ENCODE results near the gene MYOZ2. TPM values are rescaled to one million over a fixed set of nuclear protein-coding genes. Genes with fewer than 3 reads are reported as not detected.
"Not testable (repeated sequence)": the region's sequence is repeated elsewhere in the genome, so short reads cannot be mapped to it uniquely, and the experiment has no call there.

The MYOZ2 gene
- total RNA-seq, 4 donors from 2014 or later, result 0.20 to 2.3 (median 0.78) TPM

GRCh38 chr4:119165767-119166166 is 30.1 kb downstream of the MYOZ2 start:
- TF ChIP-seq POLR2A (IDR thresholded peaks at IDR 0.05) (no peak), POLR2AphosphoS5 (IDR thresholded peaks at IDR 0.05) (no peak), EP300 (IDR thresholded peaks at IDR 0.05) (no peak)
- TF ChIP-seq, protein P1, sequence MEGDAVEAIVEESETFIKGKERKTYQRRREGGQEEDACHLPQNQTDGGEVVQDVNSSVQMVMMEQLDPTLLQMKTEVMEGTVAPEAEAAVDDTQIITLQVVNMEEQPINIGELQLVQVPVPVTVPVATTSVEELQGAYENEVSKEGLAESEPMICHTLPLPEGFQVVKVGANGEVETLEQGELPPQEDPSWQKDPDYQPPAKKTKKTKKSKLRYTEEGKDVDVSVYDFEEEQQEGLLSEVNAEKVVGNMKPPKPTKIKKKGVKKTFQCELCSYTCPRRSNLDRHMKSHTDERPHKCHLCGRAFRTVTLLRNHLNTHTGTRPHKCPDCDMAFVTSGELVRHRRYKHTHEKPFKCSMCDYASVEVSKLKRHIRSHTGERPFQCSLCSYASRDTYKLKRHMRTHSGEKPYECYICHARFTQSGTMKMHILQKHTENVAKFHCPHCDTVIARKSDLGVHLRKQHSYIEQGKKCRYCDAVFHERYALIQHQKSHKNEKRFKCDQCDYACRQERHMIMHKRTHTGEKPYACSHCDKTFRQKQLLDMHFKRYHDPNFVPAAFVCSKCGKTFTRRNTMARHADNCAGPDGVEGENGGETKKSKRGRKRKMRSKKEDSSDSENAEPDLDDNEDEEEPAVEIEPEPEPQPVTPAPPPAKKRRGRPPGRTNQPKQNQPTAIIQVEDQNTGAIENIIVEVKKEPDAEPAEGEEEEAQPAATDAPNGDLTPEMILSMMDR (IDR thresholded peaks at IDR 0.05), result no peak
- Histone ChIP-seq H3K4me1 (peaks cover 0 to 8% (median 0%) of the 10 kb centered on the region in 3 donors), H3K36me3 (no peaks in the 10 kb centered on the region), H3K27ac (no peak overlapping the region), H3K27me3 (no peaks in the 10 kb centered on the region), H3K9me3 (no peaks in the 10 kb centered on the region), H3K4me3 (no peak overlapping the region)
- WGBS, 2 donors (ENCODE audit: low coverage in 1 of 2), result 94 to 96% methylated on average over 3 of the region's 3 CpGs
- no peak for ATAC-seq

- TF ChIP-seq, protein P1 (IDR thresholded peaks at IDR 0.05), result no peak
- TF ChIP-seq POLR2A (IDR thresholded peaks at IDR 0.05) (no peak), POLR2AphosphoS5 (IDR thresholded peaks at IDR 0.05) (no peak), EP300 (IDR thresholded peaks at IDR 0.05) (no peak)
- Histone ChIP-seq H3K4me3 (no peak overlapping the region), H3K9me3 (no peaks in the 10 kb centered on the region), H3K27me3 (no peaks in the 10 kb centered on the region), H3K4me1 (no peaks in the 10 kb centered on the region), H3K36me3 (no peaks in the 10 kb centered on the region), H3K27ac (no peak overlapping the region)
- ATAC-seq, result no peak
Observed at GRCh38 chr4:119170195-119170594, 34.6 kb downstream of the MYOZ2 start.

DNA sequence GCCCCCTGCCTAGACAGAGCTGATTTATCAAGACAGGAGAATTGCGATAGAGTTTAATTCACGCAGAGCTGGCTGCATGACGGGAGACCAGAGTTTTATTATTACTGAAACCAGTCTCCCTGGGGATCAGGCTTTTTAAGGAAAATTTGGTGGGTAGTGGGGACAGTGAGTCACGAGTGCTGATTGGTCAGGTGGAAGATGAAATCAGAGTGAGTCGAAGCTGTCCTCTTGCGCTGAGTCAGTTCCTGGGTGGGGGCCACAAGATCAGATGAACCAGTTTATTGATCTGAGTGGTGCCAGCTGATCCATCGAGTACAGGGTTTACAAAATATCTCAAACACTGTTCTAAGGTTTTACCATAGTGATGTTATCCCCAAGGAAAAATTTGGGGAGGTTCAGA is 36.6 kb downstream of the MYOZ2 start:
- TF ChIP-seq EP300 (IDR thresholded peaks at IDR 0.05) (no peak), POLR2A (IDR thresholded peaks at IDR 0.05) (no peak)

GRCh38 chr4:119173729-119174361 is 38.2 kb downstream of the MYOZ2 start:
- H3K27ac ChIP-seq, H3K36me3 ChIP-seq, H3K4me1 ChIP-seq, ATAC-seq, H3K27me3 ChIP-seq, H3K9me3 ChIP-seq, H3K4me3 ChIP-seq: not testable (repeated sequence)
- no CpG with 5 or more reads among the region's 30 CpGs for WGBS, 2 donors (ENCODE audit: low coverage in 1 of 2)

More for the DNA sequence above, 36.6 kb downstream of the MYOZ2 start:
- H3K27ac ChIP-seq, result no peak overlapping the region
- H3K4me1 ChIP-seq, result no peaks in the 10 kb centered on the region
- no peaks in the 10 kb centered on the region for H3K9me3 ChIP-seq
- 83 to 87% methylated on average over 6 to 7 of the region's 7 CpGs for WGBS, 2 donors (ENCODE audit: low coverage in 1 of 2)
- H3K36me3 ChIP-seq, result no peaks in the 10 kb centered on the region
- no peak overlapping the region for H3K4me3 ChIP-seq
- no peaks in the 10 kb centered on the region for H3K27me3 ChIP-seq
- ATAC-seq, result no peak

- Histone ChIP-seq H3K27ac (no peak overlapping the region), H3K9me3 (no peaks in the 10 kb centered on the region), H3K4me3 (no peak overlapping the region), H3K36me3 (no peaks in the 10 kb centered on the region), H3K4me1 (no peaks in the 10 kb centered on the region), H3K27me3 (no peaks in the 10 kb centered on the region)
- 58 to 89% methylated on average over 1 of the region's 1 CpG for WGBS, 2 donors (ENCODE audit: low coverage in 1 of 2)
- no peak for TF ChIP-seq POLR2AphosphoS5 (IDR thresholded peaks at IDR 0.05)
- TF ChIP-seq, protein P1 (IDR thresholded peaks at IDR 0.05), result no peak
- no peak for TF ChIP-seq EP300 (IDR thresholded peaks at IDR 0.05)
- TF ChIP-seq POLR2A (IDR thresholded peaks at IDR 0.05), result no peak
- ATAC-seq, result no peak
Observed at GRCh38 chr4:119179011-119179410, 43.4 kb downstream of the MYOZ2 start.

GRCh38 chr4:119184128-119184527 is 48.5 kb downstream of the MYOZ2 start:
- peaks cover 0 to 16% (median 5%) of the 10 kb centered on the region in 3 donors for H3K4me1 ChIP-seq

More at GRCh38 chr4:119184128-119184527, 48.5 kb downstream of the MYOZ2 start:
- 88 to 100% methylated on average over 2 of the region's 2 CpGs for WGBS, 2 donors (ENCODE audit: low coverage in 1 of 2)
- no peak for ATAC-seq
- no peaks in the 10 kb centered on the region for H3K9me3 ChIP-seq
- no peaks in the 10 kb centered on the region for H3K36me3 ChIP-seq
- no peak overlapping the region for H3K4me3 ChIP-seq
- H3K27ac ChIP-seq, result no peak overlapping the region
- TF ChIP-seq POLR2AphosphoS5 (IDR thresholded peaks at IDR 0.05) (no peak), EP300 (IDR thresholded peaks at IDR 0.05) (no peak), POLR2A (IDR thresholded peaks at IDR 0.05) (no peak)
- TF ChIP-seq, protein P1 (IDR thresholded peaks at IDR 0.05), result no peak
- no peaks in the 10 kb centered on the region for H3K27me3 ChIP-seq
